Mesothelial cell of epicardium (in vitro differentiated cells): Measurements from ENCODE around the gene ENTPD6. TPM values are rescaled to one million over a fixed set of nuclear protein-coding genes. Genes with fewer than 3 reads are reported as not detected.
"Not testable (repeated sequence)": the region's sequence is repeated elsewhere in the genome, so short reads cannot be mapped to it uniquely, and the experiment has no call there.

Source experiments
- DNase-seq, 2 experiments: peaks; one replicate each; pipeline ENCODE4 v3.0.0; 2021; ENCODE audit warnings: low spot score in 2 of 2; ENCODE audit not compliant: unreplicated experiment in 2 of 2
- H3K27ac Mint-ChIP-seq: 2 replicates; pipeline ENCODE4 v1.8.0; 2021; ENCODE audit warnings: mixed read lengths
- H3K27me3 Mint-ChIP-seq: 2 replicates; pipeline ENCODE4 v1.8.0; 2021; ENCODE audit warnings: low read depth, mixed read lengths
- H3K36me3 Mint-ChIP-seq: 2 replicates; pipeline ENCODE4 v1.8.0; 2021; ENCODE audit warnings: mixed read lengths
- H3K4me1 Mint-ChIP-seq: 2 replicates; pipeline ENCODE4 v1.8.0; 2021; ENCODE audit warnings: mixed read lengths
- H3K4me3 Mint-ChIP-seq: 2 replicates; pipeline ENCODE4 v1.8.0; 2021; ENCODE audit warnings: mild to moderate bottlenecking, moderate library complexity, mixed read lengths
- H3K9me3 Mint-ChIP-seq: 2 replicates; pipeline ENCODE4 v1.8.0; 2021; ENCODE audit warnings: mixed read lengths
- total RNA-seq: library from RNA; stranded (reverse); gene quantifications from 3 replicates; pipeline ENCODE4 v1.2.1, GENCODE V29; 2021
- TF ChIP-seq, protein P1 (sequence below): fragments of 200-600 bp; sonication (generic); IDR thresholded peaks from one replicate; pipeline ENCODE4 v1.5.0; 2021; ENCODE audit warnings: antibody characterized with exemption; ENCODE audit not compliant: unreplicated experiment

The ENTPD6 gene
- total RNA-seq, 1 donor from 2014 or later, result 59.3 TPM

GRCh38 chr20:25258476-25258805 lies 62.9 kb downstream of the ENTPD6 start:
- DNase-seq, result no peak
- TF ChIP-seq, protein P1, sequence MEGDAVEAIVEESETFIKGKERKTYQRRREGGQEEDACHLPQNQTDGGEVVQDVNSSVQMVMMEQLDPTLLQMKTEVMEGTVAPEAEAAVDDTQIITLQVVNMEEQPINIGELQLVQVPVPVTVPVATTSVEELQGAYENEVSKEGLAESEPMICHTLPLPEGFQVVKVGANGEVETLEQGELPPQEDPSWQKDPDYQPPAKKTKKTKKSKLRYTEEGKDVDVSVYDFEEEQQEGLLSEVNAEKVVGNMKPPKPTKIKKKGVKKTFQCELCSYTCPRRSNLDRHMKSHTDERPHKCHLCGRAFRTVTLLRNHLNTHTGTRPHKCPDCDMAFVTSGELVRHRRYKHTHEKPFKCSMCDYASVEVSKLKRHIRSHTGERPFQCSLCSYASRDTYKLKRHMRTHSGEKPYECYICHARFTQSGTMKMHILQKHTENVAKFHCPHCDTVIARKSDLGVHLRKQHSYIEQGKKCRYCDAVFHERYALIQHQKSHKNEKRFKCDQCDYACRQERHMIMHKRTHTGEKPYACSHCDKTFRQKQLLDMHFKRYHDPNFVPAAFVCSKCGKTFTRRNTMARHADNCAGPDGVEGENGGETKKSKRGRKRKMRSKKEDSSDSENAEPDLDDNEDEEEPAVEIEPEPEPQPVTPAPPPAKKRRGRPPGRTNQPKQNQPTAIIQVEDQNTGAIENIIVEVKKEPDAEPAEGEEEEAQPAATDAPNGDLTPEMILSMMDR, result no peak
- no peaks in the 10 kb centered on the region for H3K4me1 Mint-ChIP-seq
- H3K36me3 Mint-ChIP-seq, result peaks cover 42% of the 10 kb centered on the region
- peaks cover 16% of the 10 kb centered on the region for H3K9me3 Mint-ChIP-seq
- no peak overlapping the region for H3K27ac Mint-ChIP-seq
- H3K4me3 Mint-ChIP-seq, result no peak overlapping the region
- no peaks in the 10 kb centered on the region for H3K27me3 Mint-ChIP-seq

DNA sequence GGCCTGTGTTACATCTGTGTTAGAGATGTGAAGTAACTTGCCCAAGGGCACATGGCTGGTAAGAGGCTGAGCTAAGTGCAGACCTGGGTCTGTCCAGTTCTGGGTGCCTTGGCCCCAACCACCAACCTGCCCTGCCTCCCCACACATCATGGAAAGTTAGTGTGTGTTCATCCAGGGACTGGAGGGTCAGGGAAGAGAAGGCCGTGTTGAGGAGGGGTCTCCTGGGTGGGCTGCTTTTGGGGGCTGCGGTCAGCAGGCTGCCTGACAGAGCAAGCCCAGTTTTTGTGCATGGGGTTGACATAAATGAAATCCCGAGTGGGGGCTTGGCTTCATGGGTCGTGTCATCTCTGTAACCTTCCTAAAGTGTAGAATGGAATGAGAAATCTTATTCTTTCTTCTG lies 63.3 kb downstream of the ENTPD6 start:
- no peaks in the 10 kb centered on the region for H3K4me1 Mint-ChIP-seq
- H3K36me3 Mint-ChIP-seq, result peaks cover 42% of the 10 kb centered on the region
- DNase-seq, result no peak
- no peak overlapping the region for H3K4me3 Mint-ChIP-seq
- TF ChIP-seq, protein P1, result no peak
- H3K27me3 Mint-ChIP-seq, result no peaks in the 10 kb centered on the region
- peaks cover 16% of the 10 kb centered on the region for H3K9me3 Mint-ChIP-seq
- H3K27ac Mint-ChIP-seq, result no peak overlapping the region

DNA sequence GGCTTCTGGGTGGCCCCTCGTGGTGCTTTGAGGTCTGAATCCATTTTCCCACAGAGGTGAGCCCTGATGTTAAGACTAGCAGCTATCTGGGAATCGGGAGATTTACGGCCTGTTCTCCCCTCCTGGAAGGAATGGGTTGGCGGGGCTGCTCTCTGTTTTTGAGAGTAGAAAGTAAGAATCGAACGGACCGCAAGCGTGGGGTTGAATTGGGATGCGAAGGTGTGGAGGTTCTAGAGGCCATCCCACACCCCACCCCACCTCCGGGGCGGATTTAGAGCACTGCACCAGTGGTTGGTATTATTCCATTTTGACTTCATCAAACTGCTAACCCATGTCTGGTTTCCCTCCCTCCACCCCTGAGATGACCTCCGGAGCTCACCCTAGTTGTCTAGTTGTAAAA lies 63.8 kb downstream of the ENTPD6 start:
- H3K4me1 Mint-ChIP-seq, result no peaks in the 10 kb centered on the region
- no peaks in the 10 kb centered on the region for H3K27me3 Mint-ChIP-seq
- peaks cover 20% of the 10 kb centered on the region for H3K9me3 Mint-ChIP-seq
- no peak overlapping the region for H3K4me3 Mint-ChIP-seq
- no peak for DNase-seq
- TF ChIP-seq, protein P1, result no peak
- peaks cover 44% of the 10 kb centered on the region for H3K36me3 Mint-ChIP-seq
- H3K27ac Mint-ChIP-seq, result no peak overlapping the region

- H3K36me3 Mint-ChIP-seq, result peaks cover 49% of the 10 kb centered on the region
- no peaks in the 10 kb centered on the region for H3K27me3 Mint-ChIP-seq
- TF ChIP-seq, protein P1, result no peak
- H3K27ac Mint-ChIP-seq, result no peak overlapping the region
- H3K9me3 Mint-ChIP-seq, result peaks cover 24% of the 10 kb centered on the region
- no peak overlapping the region for H3K4me3 Mint-ChIP-seq
- H3K4me1 Mint-ChIP-seq, result no peaks in the 10 kb centered on the region
- no peak for DNase-seq
Observed at GRCh38 chr20:25259788-25260254, 64.3 kb downstream of the ENTPD6 start.

- not testable (repeated sequence) for H3K4me1 Mint-ChIP-seq, H3K4me3 Mint-ChIP-seq, DNase-seq, H3K27ac Mint-ChIP-seq, H3K27me3 Mint-ChIP-seq
- peaks cover 51% of the 10 kb centered on the region for H3K36me3 Mint-ChIP-seq
- peaks cover 24% of the 10 kb centered on the region for H3K9me3 Mint-ChIP-seq
Observed at GRCh38 chr20:25260770-25261437, 65.4 kb downstream of the ENTPD6 start.

DNA sequence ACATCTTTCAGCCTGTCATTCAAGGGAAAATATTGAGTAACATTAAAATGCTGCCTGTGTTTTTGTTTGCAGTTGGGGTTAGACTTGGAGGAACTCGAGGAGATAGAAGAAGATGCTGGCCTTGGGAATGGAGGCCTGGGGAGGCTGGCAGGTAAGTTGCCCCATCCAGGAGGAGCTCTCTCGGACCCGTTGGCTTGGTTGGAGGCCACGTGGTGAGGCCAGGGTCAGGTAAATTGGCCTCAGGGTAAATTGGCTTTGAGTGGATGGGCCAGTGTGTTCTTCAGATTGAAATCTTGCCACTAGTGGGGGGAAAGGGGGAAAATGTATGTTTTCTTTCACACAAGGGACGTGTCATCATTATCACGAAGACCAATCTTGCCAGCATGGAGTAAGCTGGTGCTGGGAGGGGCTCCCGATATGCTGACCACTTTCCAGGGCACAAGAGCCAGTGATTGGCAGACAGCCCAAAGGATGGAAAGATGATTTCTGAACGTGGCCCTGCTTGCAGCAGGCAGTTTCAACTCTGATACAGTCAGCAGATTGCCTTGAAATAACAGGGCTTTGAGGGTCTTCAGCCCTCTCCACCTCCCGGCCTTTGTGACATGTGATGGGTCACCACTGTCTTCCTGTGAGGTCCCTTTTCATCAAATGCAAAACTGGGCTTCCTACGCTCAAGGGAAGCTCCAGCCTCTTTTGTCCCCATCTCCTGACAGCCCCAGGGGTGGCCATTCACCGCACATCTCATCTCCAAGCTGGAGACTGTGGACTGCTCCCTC lies 73.7 kb downstream of the ENTPD6 start:
- Mint-ChIP-seq H3K4me3 (no peak overlapping the region), H3K9me3 (peaks cover 5% of the 10 kb centered on the region), H3K36me3 (peaks cover 38% of the 10 kb centered on the region)

More for the DNA sequence above, 73.7 kb downstream of the ENTPD6 start:
- Mint-ChIP-seq H3K27ac (no peak overlapping the region), H3K4me1 (no peaks in the 10 kb centered on the region), H3K27me3 (no peaks in the 10 kb centered on the region)
- no peak for DNase-seq
- TF ChIP-seq, protein P1, result no peak
